C4-2B (cell line): ENCODE data around the gene OIT3.

Source experiments
- H3K27ac ChIP-seq: fragments of 450-650 bp; 2 replicates; pipeline ENCODE4 v1.5.1; 2017
- ZFX ChIP-seq: fragments of 450-650 bp; IDR thresholded peaks from 2 replicates; pipeline ENCODE4 v1.6.1; 2017
- TF ChIP-seq, protein P1 (sequence below): fragments of 450-650 bp; conservative IDR thresholded peaks from 2 replicates; pipeline ENCODE4 v1.5.1; 2017; ENCODE audit warnings: mild to moderate bottlenecking

The OIT3 gene

DNA sequence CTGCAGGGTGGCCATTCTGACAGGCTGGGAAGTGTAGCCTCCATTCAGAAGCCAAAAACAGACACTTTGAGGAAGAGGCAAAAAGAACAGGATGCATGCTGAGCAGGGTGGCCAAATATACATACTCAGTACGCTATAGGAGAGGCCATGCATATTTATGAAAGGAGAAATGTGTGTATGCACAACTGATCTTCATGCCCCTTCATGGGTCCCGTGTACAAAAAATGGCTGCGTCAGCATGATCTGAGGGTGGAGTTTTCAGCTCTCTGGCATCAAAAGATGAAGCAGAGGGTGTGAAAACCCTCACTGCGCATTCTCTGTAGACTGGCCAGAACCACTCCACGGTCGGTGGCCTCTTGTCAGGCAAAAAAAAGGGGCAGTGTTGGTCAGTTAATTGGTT lies 35.5 kb upstream of the OIT3 start:
- TF ChIP-seq, protein P1, sequence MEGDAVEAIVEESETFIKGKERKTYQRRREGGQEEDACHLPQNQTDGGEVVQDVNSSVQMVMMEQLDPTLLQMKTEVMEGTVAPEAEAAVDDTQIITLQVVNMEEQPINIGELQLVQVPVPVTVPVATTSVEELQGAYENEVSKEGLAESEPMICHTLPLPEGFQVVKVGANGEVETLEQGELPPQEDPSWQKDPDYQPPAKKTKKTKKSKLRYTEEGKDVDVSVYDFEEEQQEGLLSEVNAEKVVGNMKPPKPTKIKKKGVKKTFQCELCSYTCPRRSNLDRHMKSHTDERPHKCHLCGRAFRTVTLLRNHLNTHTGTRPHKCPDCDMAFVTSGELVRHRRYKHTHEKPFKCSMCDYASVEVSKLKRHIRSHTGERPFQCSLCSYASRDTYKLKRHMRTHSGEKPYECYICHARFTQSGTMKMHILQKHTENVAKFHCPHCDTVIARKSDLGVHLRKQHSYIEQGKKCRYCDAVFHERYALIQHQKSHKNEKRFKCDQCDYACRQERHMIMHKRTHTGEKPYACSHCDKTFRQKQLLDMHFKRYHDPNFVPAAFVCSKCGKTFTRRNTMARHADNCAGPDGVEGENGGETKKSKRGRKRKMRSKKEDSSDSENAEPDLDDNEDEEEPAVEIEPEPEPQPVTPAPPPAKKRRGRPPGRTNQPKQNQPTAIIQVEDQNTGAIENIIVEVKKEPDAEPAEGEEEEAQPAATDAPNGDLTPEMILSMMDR: no peak
- TF ChIP-seq ZFX: no peak
- no peak overlapping the region for H3K27ac ChIP-seq

DNA sequence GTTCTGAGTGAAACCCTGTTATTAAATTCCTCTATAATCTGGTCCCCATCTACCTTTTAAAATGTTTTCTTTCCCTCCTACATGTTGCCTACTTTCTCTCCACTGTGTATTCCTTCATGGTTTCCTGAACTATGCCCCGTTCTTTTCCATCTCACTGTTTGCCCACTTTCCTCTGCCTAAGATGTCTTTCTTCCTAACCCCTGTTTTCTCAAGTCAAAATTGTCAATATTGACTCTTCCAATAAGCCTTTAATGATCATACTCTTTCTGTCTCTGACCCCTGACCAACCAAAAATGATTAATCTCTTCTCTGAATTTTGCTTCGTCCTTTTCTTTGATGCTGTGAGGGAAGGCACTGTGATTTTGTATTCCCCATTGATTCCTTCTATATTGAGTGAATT lies 30.6 kb upstream of the OIT3 start:
- no peak for TF ChIP-seq ZFX
- TF ChIP-seq, protein P1: no peak
- H3K27ac ChIP-seq: no peak overlapping the region

DNA sequence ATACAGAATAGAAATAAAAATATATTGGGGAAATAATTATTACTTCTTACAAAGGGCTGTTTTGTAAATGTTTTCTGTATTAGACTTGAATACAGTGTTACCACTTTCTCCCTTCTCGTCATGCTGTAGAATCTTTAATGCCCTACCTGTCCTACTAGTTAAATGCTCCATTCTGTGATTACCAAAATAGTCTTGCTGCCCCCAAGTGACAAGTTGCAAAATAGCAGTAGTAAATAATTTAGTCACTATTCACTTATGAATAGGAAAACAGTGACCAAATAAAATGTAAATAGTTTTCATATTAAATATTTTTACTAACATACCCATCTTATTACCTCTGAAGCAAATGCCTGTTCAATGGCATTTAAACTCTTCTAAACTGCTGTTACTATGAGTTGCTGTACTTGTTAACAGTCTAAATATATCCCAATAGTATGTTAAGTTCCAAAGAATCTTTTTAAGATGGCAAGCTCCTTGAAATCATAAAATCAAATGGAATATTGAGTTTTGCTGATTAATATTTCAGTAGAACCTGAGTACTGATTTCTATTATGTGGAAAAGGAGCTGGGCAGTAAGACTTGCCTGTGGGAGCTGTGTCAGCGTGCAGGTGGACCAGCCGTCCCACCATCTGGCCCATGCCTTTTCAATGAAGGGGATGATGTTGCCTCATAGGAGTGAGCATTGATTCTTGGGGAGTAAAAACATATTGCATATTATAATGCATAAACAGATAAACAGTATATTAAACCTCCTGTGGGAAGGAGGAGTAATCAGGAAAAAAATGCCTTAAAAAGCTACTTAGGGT lies 18.1 kb upstream of the OIT3 start:
- H3K27ac ChIP-seq: no peak overlapping the region
- TF ChIP-seq ZFX: no peak
- TF ChIP-seq, protein P1: peak; percentile 89

DNA sequence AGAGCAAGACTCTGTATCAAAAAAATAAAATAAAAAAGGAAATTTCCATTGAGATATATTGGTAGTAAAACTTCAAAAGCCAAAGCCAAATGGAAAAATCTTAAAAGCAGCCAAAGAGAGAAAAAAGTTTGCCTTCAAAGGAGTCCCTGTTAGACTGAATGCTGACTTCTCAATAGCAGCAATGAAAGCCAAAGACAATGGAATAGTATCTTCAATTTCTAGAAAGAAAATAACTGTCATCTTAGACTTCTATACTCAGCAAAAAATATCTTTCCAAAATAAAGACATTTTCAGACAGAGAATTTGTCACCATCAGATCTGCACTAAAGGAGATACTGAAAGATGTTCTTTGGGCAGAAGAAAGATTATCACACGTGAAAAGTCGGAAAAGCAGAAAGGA lies 14.3 kb upstream of the OIT3 start:
- TF ChIP-seq ZFX: no peak

DNA sequence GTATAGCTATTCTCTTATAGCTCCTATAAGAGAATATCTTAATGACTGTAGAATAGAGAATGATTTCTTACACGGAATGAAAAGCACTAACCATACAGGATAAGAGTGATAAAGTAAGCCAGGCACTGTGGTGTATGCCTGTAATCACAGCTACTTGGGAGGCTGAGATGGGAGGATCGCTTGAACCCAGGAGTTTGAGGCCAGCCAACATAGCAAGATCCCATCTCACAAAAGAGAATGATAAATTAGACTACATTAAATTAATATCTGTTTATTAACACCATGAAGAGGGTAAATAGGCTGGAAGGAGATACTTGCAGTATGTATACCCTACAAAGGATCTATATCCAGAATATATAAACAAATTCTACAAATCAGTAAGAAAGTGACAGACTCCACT lies 12.2 kb upstream of the OIT3 start:
- TF ChIP-seq ZFX: no peak
- TF ChIP-seq, protein P1: no peak
- H3K27ac ChIP-seq: no peak overlapping the region

More for the DNA sequence above, 14.3 kb upstream of the OIT3 start:
- H3K27ac ChIP-seq: no peak overlapping the region

DNA sequence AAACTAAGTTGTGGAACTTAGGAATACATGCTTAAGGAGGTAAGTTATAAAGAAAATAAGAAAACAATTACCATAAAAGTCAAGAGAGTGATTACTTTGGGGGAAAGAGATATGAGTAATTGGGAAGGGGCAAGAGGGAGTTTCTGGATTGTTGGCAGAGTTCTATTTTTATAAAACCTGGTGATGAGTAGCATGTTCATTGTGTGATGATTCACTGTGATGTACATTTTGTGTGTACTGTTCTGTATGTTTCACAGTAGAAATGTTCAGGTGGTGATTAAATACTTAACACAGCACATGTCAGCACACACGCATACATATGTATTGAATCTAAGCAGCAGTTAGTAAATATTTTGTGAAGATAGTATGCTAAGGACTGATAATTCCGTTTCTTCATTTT lies 9.7 kb upstream of the OIT3 start:
- no peak overlapping the region for H3K27ac ChIP-seq
- TF ChIP-seq, protein P1: no peak
- TF ChIP-seq ZFX: no peak

DNA sequence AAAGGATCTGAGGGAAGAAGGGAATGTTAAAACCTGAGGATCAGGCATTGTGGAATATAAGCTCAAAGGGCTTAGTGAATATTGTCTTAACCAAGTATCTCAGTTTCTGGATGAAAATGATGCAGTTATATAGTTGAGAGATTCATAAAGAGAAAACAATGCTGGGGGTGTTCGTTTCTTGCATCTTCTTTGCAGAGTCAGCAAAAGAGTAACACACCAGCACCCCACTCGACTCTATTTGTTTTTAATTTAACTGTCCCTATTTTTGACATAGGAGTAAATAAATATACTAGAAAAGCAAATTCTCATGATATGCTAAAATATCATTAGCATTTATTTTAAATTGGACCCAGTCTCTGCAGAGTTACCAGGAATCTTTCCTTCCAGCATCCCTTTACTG lies 7.6 kb upstream of the OIT3 start:
- TF ChIP-seq, protein P1: no peak
- no peak for TF ChIP-seq ZFX
- H3K27ac ChIP-seq: no peak overlapping the region

DNA sequence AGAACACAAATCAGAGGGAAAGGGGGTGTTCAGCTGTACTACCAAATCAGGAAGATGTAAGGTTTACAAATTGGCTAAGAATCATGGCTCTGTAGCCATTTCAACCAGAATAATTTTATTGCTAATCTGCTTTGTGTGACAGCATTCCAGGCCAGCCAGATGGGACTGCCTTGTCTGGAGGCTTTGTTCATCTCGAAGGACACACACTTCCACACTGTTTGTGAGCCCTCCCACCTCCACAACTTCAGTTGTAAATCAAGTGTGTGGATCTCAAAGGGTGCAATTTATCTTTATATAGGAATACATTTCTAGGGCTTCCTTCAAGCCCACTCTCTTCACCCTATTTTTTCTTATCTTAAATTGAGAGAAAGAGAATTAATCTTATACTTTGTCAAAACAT lies 6.9 kb upstream of the OIT3 start:
- TF ChIP-seq ZFX: no peak
- TF ChIP-seq, protein P1: no peak
- H3K27ac ChIP-seq: no peak overlapping the region
